Measurements from ENCODE around the gene DNTT. TPM values are rescaled to one million over a fixed set of nuclear protein-coding genes. Genes with fewer than 3 reads are reported as not detected.

Gene DNTT
- total and polyA plus RNA-seq, 9 of the 15 experiments (the other 6 are each of a cell fraction or from before 2014, with no cell fraction given) = not detected

GRCh38 chr10:96255549-96256333 is 48.5 kb upstream of the DNTT start:
- in situ Hi-C loops (cut with MboI) = no loop called here
- H2AFZ ChIP-seq (ENCODE audit: low read depth, low read length) = no peak overlapping the region
- H3K4me2 ChIP-seq (ENCODE audit: insufficient read depth, low read length) = no peak overlapping the region
- H3K4me1 ChIP-seq (replicated peaks in 1 of 2; ENCODE audit: control insufficient read depth in 2 of 2, insufficient read depth in 2 of 2, low read length in 2 of 2) = no peaks in the 10 kb centered on the region
- no peaks in the 10 kb centered on the region for H3K9me3 ChIP-seq (replicated peaks; ENCODE audit: control insufficient read depth, insufficient read depth, low read depth, low read length)
- no peak overlapping the region for H3K9ac ChIP-seq (ENCODE audit: insufficient read depth in 1 of 2, low read depth in 2 of 2, low read length in 2 of 2)
- no peaks in the 10 kb centered on the region for H3K9me1 ChIP-seq (ENCODE audit: control insufficient read depth, insufficient read depth, low read length)
- no peak for ATAC-seq
- no peaks in the 10 kb centered on the region for H3K36me3 ChIP-seq (ENCODE audit: control insufficient read depth, insufficient read depth, low read length)
- H3K4me3 ChIP-seq = no peak overlapping the region
- no peak for DNase-seq (ENCODE audit: extremely low read depth in 1 of 4, low spot score in 3 of 4)
- no peak overlapping the region for H3K27ac ChIP-seq (ENCODE audit: extremely low read depth, low read depth, low read length)
- peaks cover 0 to 14% of the 10 kb centered on the region in 2 experiments; a peak in 2 of 5 replicates for H3K27me3 ChIP-seq (ENCODE audit: control insufficient read depth in 2 of 2, insufficient read depth in 2 of 2, low read length in 2 of 2)
- 16% methylated on average over 5 of the region's 6 CpGs for WGBS (ENCODE audit: insufficient coverage, low coverage, missing lambda C conversion rate)
- CTCF ChIA-PET (ENCODE audit: low intra/inter-chr PET ratio) = no interaction called here
- intact Hi-C loops (cut with micrococcal nuclease) = no loop called here
- BruUV-seq (replicated peaks) = no TSS peak
- H3K79me2 ChIP-seq (ENCODE audit: control insufficient read depth, insufficient read depth, low read length) = no peaks in the 10 kb centered on the region
- POLR2A ChIA-PET = interaction anchor here (0.7 kb wide), 2 partner anchors 245 to 383 kb away, joined by 3 read pairs; no protein-coding TSS in a partner anchor
- no peak for TF ChIP-seq NKRF (IDR thresholded peaks at IDR 0.05; ENCODE audit: borderline replicate concordance)
- no peak for TF ChIP-seq ZNF507 (tag; conservative IDR thresholded peaks at IDR 0.05)
- no peak for TF ChIP-seq DIDO1 (tag; IDR thresholded peaks at IDR 0.05; ENCODE audit: low read depth)
- no peak for TF ChIP-seq PHF8 (IDR thresholded peaks at IDR 0.05; ENCODE audit: borderline replicate concordance, low read length)
- no peak for TF ChIP-seq POLR2B (IDR thresholded peaks at IDR 0.05; ENCODE audit: low read depth, partially characterized antibody)
- TF ChIP-seq SIRT6 (IDR thresholded peaks at IDR 0.05; ENCODE audit: low read depth, low read length) = no peak
- TF ChIP-seq SRSF7 (optimal IDR thresholded peaks at IDR 0.05; ENCODE audit: low read depth, low read length) = no peak
- no peak for TF ChIP-seq RBM14 (IDR thresholded peaks at IDR 0.05; ENCODE audit: borderline replicate concordance, insufficient read depth, low read depth, low read length)
- TF ChIP-seq CBX3 (IDR thresholded peaks at IDR 0.05; ENCODE audit: borderline replicate concordance in 1 of 2, low read length in 2 of 2) = no peak
- no peak for TF ChIP-seq ZNF277 (CRISPR knock-in tag; IDR thresholded peaks at IDR 0.05; ENCODE audit: borderline replicate concordance)
- TF ChIP-seq CREB3L1 (IDR thresholded peaks at IDR 0.05; ENCODE audit: borderline replicate concordance, low read depth) = no peak
- no peak for TF ChIP-seq ZC3H11A (IDR thresholded peaks at IDR 0.05; ENCODE audit: low read depth, low read length)
- no peak for TF ChIP-seq RFX7 (CRISPR knock-in tag; IDR thresholded peaks at IDR 0.05)
- TF ChIP-seq CBX5 (IDR thresholded peaks at IDR 0.05; ENCODE audit: borderline replicate concordance, low read depth) = no peak
- TF ChIP-seq C11orf30 (IDR thresholded peaks at IDR 0.05; ENCODE audit: low read depth) = no peak
- TF ChIP-seq TBP (optimal IDR thresholded peaks at IDR 0.05; ENCODE audit: low read depth, low read length) = no peak
- TF ChIP-seq SUPT5H (IDR thresholded peaks at IDR 0.05) = no peak
- TF ChIP-seq U2AF2 (optimal IDR thresholded peaks at IDR 0.05; ENCODE audit: low read depth, low read length) = no peak
- TF ChIP-seq NFE2L1 (tag; IDR thresholded peaks at IDR 0.05; ENCODE audit: borderline replicate concordance, low read depth) = no peak
- FAIRE-seq = no peak
- H4K20me1 ChIP-seq (replicated peaks; ENCODE audit: control insufficient read depth, insufficient read depth, low read length) = no peaks in the 10 kb centered on the region

Measured in K562 (cell line).